ENCODE measurements around the gene NDEL1.

NDEL1 gene

GRCh38 chr17:8487130-8487645, 51.5 kb downstream of the NDEL1 start:
- ATAC-seq (no peak), DNase-seq (no peak)
- Mint-ChIP-seq H3K4me3 (no peak overlapping the region), H3K27ac (no peak overlapping the region), H3K9me3 (peaks cover 18% of the 10 kb centered on the region), H3K27me3 (no peaks in the 10 kb centered on the region), H3K4me1 (no peaks in the 10 kb centered on the region), H3K36me3 (ENCODE audit: low read depth) (peaks cover 42% of the 10 kb centered on the region)

GRCh38 chr17:8487743-8488142, 52.1 kb downstream of the NDEL1 start:
- peaks cover 37% of the 10 kb centered on the region for H3K36me3 Mint-ChIP-seq (ENCODE audit: low read depth)

GRCh38 chr17:8488491-8488890, 52.8 kb downstream of the NDEL1 start:
- DNase-seq, result no peak

More at GRCh38 chr17:8487743-8488142, 52.1 kb downstream of the NDEL1 start:
- ATAC-seq (no peak), DNase-seq (no peak)
- peaks cover 17% of the 10 kb centered on the region for H3K9me3 Mint-ChIP-seq
- H3K4me1 Mint-ChIP-seq, result no peaks in the 10 kb centered on the region
- H3K27me3 Mint-ChIP-seq, result no peaks in the 10 kb centered on the region
- H3K4me3 Mint-ChIP-seq, result no peak overlapping the region
- H3K27ac Mint-ChIP-seq, result no peak overlapping the region

GRCh38 chr17:8488901-8489300, 53.2 kb downstream of the NDEL1 start:
- Mint-ChIP-seq H3K9me3 (peaks cover 7% of the 10 kb centered on the region), H3K36me3 (ENCODE audit: low read depth) (peaks cover 25% of the 10 kb centered on the region), H3K4me1 (no peaks in the 10 kb centered on the region), H3K27ac (no peak overlapping the region), H3K4me3 (no peak overlapping the region), H3K27me3 (no peaks in the 10 kb centered on the region)
- no peak for DNase-seq
- no peak for ATAC-seq

More at GRCh38 chr17:8488491-8488890, 52.8 kb downstream of the NDEL1 start:
- no peak for ATAC-seq
- Mint-ChIP-seq H3K27me3 (no peaks in the 10 kb centered on the region), H3K4me1 (no peaks in the 10 kb centered on the region), H3K36me3 (ENCODE audit: low read depth) (peaks cover 29% of the 10 kb centered on the region), H3K4me3 (no peak overlapping the region), H3K9me3 (peaks cover 10% of the 10 kb centered on the region), H3K27ac (no peak overlapping the region)

- no peak overlapping the region for H3K4me3 Mint-ChIP-seq
- peaks cover 2% of the 10 kb centered on the region for H3K9me3 Mint-ChIP-seq
- peaks cover 19% of the 10 kb centered on the region for H3K36me3 Mint-ChIP-seq (ENCODE audit: low read depth)
- DNase-seq, result no peak
- H3K27me3 Mint-ChIP-seq, result no peaks in the 10 kb centered on the region
- H3K27ac Mint-ChIP-seq, result no peak overlapping the region
- H3K4me1 Mint-ChIP-seq, result no peaks in the 10 kb centered on the region
- no peak for ATAC-seq
These were observed 54.2 kb downstream of the NDEL1 start for GRCh38 chr17:8489841-8490240.

- no peak for ATAC-seq
- DNase-seq, result no peak
- Mint-ChIP-seq H3K4me3 (no peak overlapping the region), H3K27ac (no peak overlapping the region), H3K27me3 (no peaks in the 10 kb centered on the region), H3K36me3 (ENCODE audit: low read depth) (peaks cover 17% of the 10 kb centered on the region), H3K9me3 (no peaks in the 10 kb centered on the region), H3K4me1 (no peaks in the 10 kb centered on the region)
These were observed 54.8 kb downstream of the NDEL1 start for GRCh38 chr17:8490256-8491023.

GRCh38 chr17:8492121-8492520, 56.4 kb downstream of the NDEL1 start:
- Mint-ChIP-seq H3K9me3 (no peaks in the 10 kb centered on the region), H3K27ac (no peak overlapping the region), H3K4me3 (no peak overlapping the region), H3K27me3 (no peaks in the 10 kb centered on the region), H3K4me1 (no peaks in the 10 kb centered on the region), H3K36me3 (ENCODE audit: low read depth) (peaks cover 11% of the 10 kb centered on the region)
- ATAC-seq (no peak), DNase-seq (no peak)

- DNase-seq (no peak), ATAC-seq (no peak)
- Mint-ChIP-seq H3K36me3 (ENCODE audit: low read depth) (peaks cover 6% of the 10 kb centered on the region), H3K27me3 (no peaks in the 10 kb centered on the region), H3K4me1 (no peaks in the 10 kb centered on the region), H3K4me3 (no peak overlapping the region), H3K27ac (no peak overlapping the region), H3K9me3 (no peaks in the 10 kb centered on the region)
These were observed 58.3 kb downstream of the NDEL1 start for GRCh38 chr17:8494021-8494420.

GRCh38 chr17:8494506-8495111, 58.9 kb downstream of the NDEL1 start:
- Mint-ChIP-seq H3K4me3 (no peak overlapping the region), H3K27me3 (no peaks in the 10 kb centered on the region), H3K36me3 (ENCODE audit: low read depth) (peaks cover 4% of the 10 kb centered on the region), H3K4me1 (no peaks in the 10 kb centered on the region), H3K9me3 (no peaks in the 10 kb centered on the region), H3K27ac (no peak overlapping the region)
- DNase-seq, result no peak
- no peak for ATAC-seq

GRCh38 chr17:8496081-8496480, 60.4 kb downstream of the NDEL1 start:
- no peak for ATAC-seq

GRCh38 chr17:8499171-8499570, 63.5 kb downstream of the NDEL1 start:
- ATAC-seq (no peak), DNase-seq (no peak)
- H3K4me3 Mint-ChIP-seq, result no peak overlapping the region
- H3K4me1 Mint-ChIP-seq, result no peaks in the 10 kb centered on the region
- H3K9me3 Mint-ChIP-seq, result no peaks in the 10 kb centered on the region
- H3K36me3 Mint-ChIP-seq (ENCODE audit: low read depth), result peaks cover 4% of the 10 kb centered on the region
- no peaks in the 10 kb centered on the region for H3K27me3 Mint-ChIP-seq
- no peak overlapping the region for H3K27ac Mint-ChIP-seq

More at GRCh38 chr17:8496081-8496480, 60.4 kb downstream of the NDEL1 start:
- Mint-ChIP-seq H3K4me3 (no peak overlapping the region), H3K27ac (no peak overlapping the region), H3K9me3 (no peaks in the 10 kb centered on the region), H3K36me3 (ENCODE audit: low read depth) (peaks cover 7% of the 10 kb centered on the region), H3K4me1 (no peaks in the 10 kb centered on the region), H3K27me3 (no peaks in the 10 kb centered on the region)
- DNase-seq, result no peak

- no peaks in the 10 kb centered on the region for H3K9me3 Mint-ChIP-seq
- no peak overlapping the region for H3K4me3 Mint-ChIP-seq
- H3K27ac Mint-ChIP-seq, result no peak overlapping the region
- no peak for DNase-seq
- ATAC-seq, result no peak
- no peaks in the 10 kb centered on the region for H3K27me3 Mint-ChIP-seq
- peaks cover 3% of the 10 kb centered on the region for H3K36me3 Mint-ChIP-seq (ENCODE audit: low read depth)
- no peaks in the 10 kb centered on the region for H3K4me1 Mint-ChIP-seq
These were observed 63.9 kb downstream of the NDEL1 start for GRCh38 chr17:8499614-8500013.

GRCh38 chr17:8500609-8501008, 64.9 kb downstream of the NDEL1 start:
- H3K4me3 Mint-ChIP-seq, result no peak overlapping the region

GRCh38 chr17:8502126-8502525, 66.4 kb downstream of the NDEL1 start:
- Mint-ChIP-seq H3K27me3 (no peaks in the 10 kb centered on the region), H3K4me3 (no peak overlapping the region), H3K4me1 (no peaks in the 10 kb centered on the region), H3K36me3 (ENCODE audit: low read depth) (peaks cover 3% of the 10 kb centered on the region), H3K27ac (no peak overlapping the region), H3K9me3 (no peaks in the 10 kb centered on the region)
- ATAC-seq, result no peak
- DNase-seq, result no peak

More at GRCh38 chr17:8500609-8501008, 64.9 kb downstream of the NDEL1 start:
- Mint-ChIP-seq H3K36me3 (ENCODE audit: low read depth) (peaks cover 3% of the 10 kb centered on the region), H3K9me3 (no peaks in the 10 kb centered on the region), H3K27me3 (no peaks in the 10 kb centered on the region), H3K27ac (no peak overlapping the region), H3K4me1 (no peaks in the 10 kb centered on the region)
- ATAC-seq (no peak), DNase-seq (no peak)

GRCh38 chr17:8503368-8503767, 67.7 kb downstream of the NDEL1 start:
- Mint-ChIP-seq H3K27ac (no peak overlapping the region), H3K36me3 (ENCODE audit: low read depth) (peaks cover 3% of the 10 kb centered on the region), H3K4me3 (no peak overlapping the region), H3K4me1 (no peaks in the 10 kb centered on the region), H3K27me3 (no peaks in the 10 kb centered on the region), H3K9me3 (no peaks in the 10 kb centered on the region)
- no peak for ATAC-seq
- DNase-seq, result no peak
